ENCODE data around the gene AGPS. TPM values are rescaled to one million over a fixed set of nuclear protein-coding genes. Genes with fewer than 3 reads are reported as not detected.
A peak's percentile ranks its signal among the peaks of the same experiment; 100 is the strongest.
"Not testable (repeated sequence)": the region's sequence is repeated elsewhere in the genome, so short reads cannot be mapped to it uniquely, and the experiment has no call there.

Gene AGPS
- total RNA-seq, 1 experiment from 2014 or later, result 69.9 TPM

GRCh38 chr2:177413703-177414102, 21.1 kb downstream of the AGPS start:
- Mint-ChIP-seq H3K4me1 (ENCODE audit: low read depth, unreplicated experiment) (peaks cover 29% of the 10 kb centered on the region), H3K9me3 (ENCODE audit: low read depth, unreplicated experiment) (no peaks in the 10 kb centered on the region), H3K27me3 (ENCODE audit: unreplicated experiment) (no peaks in the 10 kb centered on the region), H3K4me3 (ENCODE audit: low read depth, unreplicated experiment) (no peak overlapping the region), H3K36me3 (ENCODE audit: insufficient read depth, unreplicated experiment) (peaks cover 4% of the 10 kb centered on the region), H3K27ac (ENCODE audit: unreplicated experiment) (no peak overlapping the region)
- TF ChIP-seq, protein P1, sequence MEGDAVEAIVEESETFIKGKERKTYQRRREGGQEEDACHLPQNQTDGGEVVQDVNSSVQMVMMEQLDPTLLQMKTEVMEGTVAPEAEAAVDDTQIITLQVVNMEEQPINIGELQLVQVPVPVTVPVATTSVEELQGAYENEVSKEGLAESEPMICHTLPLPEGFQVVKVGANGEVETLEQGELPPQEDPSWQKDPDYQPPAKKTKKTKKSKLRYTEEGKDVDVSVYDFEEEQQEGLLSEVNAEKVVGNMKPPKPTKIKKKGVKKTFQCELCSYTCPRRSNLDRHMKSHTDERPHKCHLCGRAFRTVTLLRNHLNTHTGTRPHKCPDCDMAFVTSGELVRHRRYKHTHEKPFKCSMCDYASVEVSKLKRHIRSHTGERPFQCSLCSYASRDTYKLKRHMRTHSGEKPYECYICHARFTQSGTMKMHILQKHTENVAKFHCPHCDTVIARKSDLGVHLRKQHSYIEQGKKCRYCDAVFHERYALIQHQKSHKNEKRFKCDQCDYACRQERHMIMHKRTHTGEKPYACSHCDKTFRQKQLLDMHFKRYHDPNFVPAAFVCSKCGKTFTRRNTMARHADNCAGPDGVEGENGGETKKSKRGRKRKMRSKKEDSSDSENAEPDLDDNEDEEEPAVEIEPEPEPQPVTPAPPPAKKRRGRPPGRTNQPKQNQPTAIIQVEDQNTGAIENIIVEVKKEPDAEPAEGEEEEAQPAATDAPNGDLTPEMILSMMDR (IDR thresholded peaks at IDR 0.05; ENCODE audit: unreplicated experiment), result no peak
- no TSS peak for BruUV-seq (replicated peaks)
- no peak for DNase-seq
- CTCF ChIA-PET, result no interaction called here
- intact Hi-C loops (cut with micrococcal nuclease; ENCODE audit: unreplicated experiment), result no loop called here

GRCh38 chr2:177419274-177419673, 26.7 kb downstream of the AGPS start:
- no peaks in the 10 kb centered on the region for H3K9me3 Mint-ChIP-seq (ENCODE audit: low read depth, unreplicated experiment)

GRCh38 chr2:177422271-177422670, 29.7 kb downstream of the AGPS start:
- CTCF ChIA-PET, result no interaction called here
- TSS peak; percentile 21 for BruUV-seq (replicated peaks)
- Mint-ChIP-seq H3K27ac (ENCODE audit: unreplicated experiment) (no peak overlapping the region), H3K36me3 (ENCODE audit: insufficient read depth, unreplicated experiment) (peaks cover 7% of the 10 kb centered on the region), H3K4me3 (ENCODE audit: low read depth, unreplicated experiment) (no peak overlapping the region), H3K27me3 (ENCODE audit: unreplicated experiment) (no peaks in the 10 kb centered on the region), H3K4me1 (ENCODE audit: low read depth, unreplicated experiment) (peaks cover 26% of the 10 kb centered on the region), H3K9me3 (ENCODE audit: low read depth, unreplicated experiment) (peaks cover 2% of the 10 kb centered on the region)
- TF ChIP-seq, protein P1 (IDR thresholded peaks at IDR 0.05; ENCODE audit: unreplicated experiment), result no peak
- DNase-seq, result no peak
- intact Hi-C loops (cut with micrococcal nuclease; ENCODE audit: unreplicated experiment), result no loop called here

More at GRCh38 chr2:177419274-177419673, 26.7 kb downstream of the AGPS start:
- H3K27me3 Mint-ChIP-seq (ENCODE audit: unreplicated experiment), result no peaks in the 10 kb centered on the region
- intact Hi-C loops (cut with micrococcal nuclease; ENCODE audit: unreplicated experiment), result loop anchor here (5.0 kb wide), 2 partner anchors 257 to 303 kb away; no protein-coding TSS in a partner anchor
- peak overlapping the region; percentile 55 for H3K27ac Mint-ChIP-seq (ENCODE audit: unreplicated experiment)
- peaks cover 40% of the 10 kb centered on the region for H3K4me1 Mint-ChIP-seq (ENCODE audit: low read depth, unreplicated experiment)
- no peak for DNase-seq
- H3K4me3 Mint-ChIP-seq (ENCODE audit: low read depth, unreplicated experiment), result no peak overlapping the region
- TF ChIP-seq, protein P1 (IDR thresholded peaks at IDR 0.05; ENCODE audit: unreplicated experiment), result no peak
- BruUV-seq (replicated peaks), result no TSS peak
- CTCF ChIA-PET, result interaction anchor here (1.5 kb wide), 1 partner anchor 27 kb away, joined by 5 read pairs; no protein-coding TSS in a partner anchor
- peaks cover 7% of the 10 kb centered on the region for H3K36me3 Mint-ChIP-seq (ENCODE audit: insufficient read depth, unreplicated experiment)

DNA sequence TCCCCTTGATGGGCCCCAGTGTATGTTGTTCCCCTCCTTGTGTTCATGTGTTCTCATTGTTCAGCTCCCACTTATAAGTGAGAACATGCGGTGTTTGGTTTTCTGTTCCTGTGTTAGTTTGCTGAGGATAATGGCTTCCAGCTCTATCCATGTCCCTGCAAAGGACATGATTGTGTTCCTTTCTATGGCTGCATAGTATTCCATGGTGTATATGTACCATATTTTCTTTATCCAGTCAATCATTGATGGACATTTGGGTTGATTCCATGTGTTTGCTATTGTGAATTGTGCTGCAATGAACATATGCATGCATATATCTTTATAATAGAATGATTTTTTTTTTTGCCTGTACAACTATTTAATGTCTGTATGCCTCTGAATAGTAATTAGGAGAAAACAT, 31.5 kb downstream of the AGPS start:
- BruUV-seq (replicated peaks); H3K4me3 Mint-ChIP-seq (ENCODE audit: low read depth, unreplicated experiment); DNase-seq: not testable (repeated sequence)

DNA sequence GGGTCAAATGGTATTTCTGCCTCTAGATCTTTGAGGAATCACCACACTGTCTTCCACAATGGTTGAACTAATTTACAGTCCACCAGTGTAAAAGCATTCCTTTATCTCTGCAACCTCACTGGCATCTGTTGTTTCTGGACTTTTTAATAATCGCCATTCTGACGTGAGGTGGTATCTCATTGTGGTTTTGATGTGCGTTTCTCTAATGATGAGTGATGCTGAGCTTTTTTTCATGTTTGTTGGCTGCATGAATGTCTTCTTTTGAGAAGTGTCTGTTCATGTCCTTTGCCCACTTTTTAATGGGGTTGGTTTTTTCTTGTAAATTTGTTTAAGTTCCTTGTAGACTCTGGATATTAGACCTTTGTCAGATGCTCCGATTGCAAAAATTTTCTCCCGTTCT, 32.0 kb downstream of the AGPS start:
- BruUV-seq (replicated peaks); H3K4me3 Mint-ChIP-seq (ENCODE audit: low read depth, unreplicated experiment); H3K27me3 Mint-ChIP-seq (ENCODE audit: unreplicated experiment); H3K27ac Mint-ChIP-seq (ENCODE audit: unreplicated experiment); DNase-seq; CTCF ChIA-PET; intact Hi-C loops (cut with micrococcal nuclease; ENCODE audit: unreplicated experiment): not testable (repeated sequence)
- Mint-ChIP-seq H3K36me3 (ENCODE audit: insufficient read depth, unreplicated experiment) (peaks cover 11% of the 10 kb centered on the region), H3K9me3 (ENCODE audit: low read depth, unreplicated experiment) (peaks cover 14% of the 10 kb centered on the region), H3K4me1 (ENCODE audit: low read depth, unreplicated experiment) (peaks cover 15% of the 10 kb centered on the region)

More for the DNA sequence above, 31.5 kb downstream of the AGPS start:
- CTCF ChIA-PET; H3K27ac Mint-ChIP-seq (ENCODE audit: unreplicated experiment); intact Hi-C loops (cut with micrococcal nuclease; ENCODE audit: unreplicated experiment); H3K36me3 Mint-ChIP-seq (ENCODE audit: insufficient read depth, unreplicated experiment); H3K27me3 Mint-ChIP-seq (ENCODE audit: unreplicated experiment): not testable (repeated sequence)
- H3K4me1 Mint-ChIP-seq (ENCODE audit: low read depth, unreplicated experiment), result peaks cover 20% of the 10 kb centered on the region
- peaks cover 14% of the 10 kb centered on the region for H3K9me3 Mint-ChIP-seq (ENCODE audit: low read depth, unreplicated experiment)
